CD4-positive, alpha-beta T cell treated with Interleukin-17A for 4 hours (primary cell): ENCODE measurements around the gene NHSL1.

Experiments
- DNase-seq: peaks from one replicate; pipeline ENCODE4 v3.0.0-alpha.2; 2020; ENCODE audit warnings: mixed read lengths

Gene NHSL1

DNA sequence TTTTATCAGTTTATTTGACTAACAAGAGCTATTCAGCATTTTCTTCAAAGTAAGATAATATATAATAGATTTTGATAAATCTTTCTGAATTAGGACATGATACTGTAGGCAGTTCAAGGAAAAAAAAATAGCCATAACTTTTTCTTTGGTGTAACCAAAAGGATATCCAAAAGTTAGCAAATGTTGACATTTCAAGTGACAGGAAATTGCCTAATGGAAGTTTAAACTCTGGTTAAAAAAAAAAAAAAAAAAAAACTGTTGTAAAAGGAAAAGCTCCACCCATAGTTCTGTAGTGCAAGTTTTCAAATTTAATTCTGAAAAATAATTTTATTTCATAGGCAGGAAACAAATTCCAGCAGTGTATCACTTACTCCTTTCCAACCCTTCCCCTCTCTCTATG, 76.4 kb downstream of the NHSL1 start:
- no peak for DNase-seq

GRCh38 chr6:138421608-138422007, 77.7 kb downstream of the NHSL1 start:
- no peak for DNase-seq

GRCh38 chr6:138421089-138421488, 78.2 kb downstream of the NHSL1 start:
- DNase-seq = no peak

- no peak for DNase-seq
Observed at GRCh38 chr6:138420356-138420755, 78.9 kb downstream of the NHSL1 start.

DNA sequence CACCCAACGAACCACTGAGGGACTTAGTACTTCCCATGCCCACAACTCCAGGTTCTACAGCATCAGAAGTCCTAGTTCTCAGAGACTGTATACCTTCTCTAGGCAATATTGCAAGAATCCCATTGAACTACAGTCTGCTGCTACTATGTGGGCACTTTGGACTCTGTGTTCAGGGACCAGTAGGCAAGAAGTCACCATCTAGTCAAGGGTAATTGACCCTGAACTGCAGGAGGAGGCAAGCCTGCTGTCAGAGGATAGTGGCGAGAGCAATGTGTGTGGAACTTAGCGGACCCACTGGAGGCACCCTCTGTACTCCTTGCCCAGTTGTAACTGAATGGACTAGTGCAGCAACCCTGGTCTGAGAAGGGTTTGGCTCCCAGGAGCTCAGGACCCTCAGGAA, 79.5 kb downstream of the NHSL1 start:
- DNase-seq = no peak

DNA sequence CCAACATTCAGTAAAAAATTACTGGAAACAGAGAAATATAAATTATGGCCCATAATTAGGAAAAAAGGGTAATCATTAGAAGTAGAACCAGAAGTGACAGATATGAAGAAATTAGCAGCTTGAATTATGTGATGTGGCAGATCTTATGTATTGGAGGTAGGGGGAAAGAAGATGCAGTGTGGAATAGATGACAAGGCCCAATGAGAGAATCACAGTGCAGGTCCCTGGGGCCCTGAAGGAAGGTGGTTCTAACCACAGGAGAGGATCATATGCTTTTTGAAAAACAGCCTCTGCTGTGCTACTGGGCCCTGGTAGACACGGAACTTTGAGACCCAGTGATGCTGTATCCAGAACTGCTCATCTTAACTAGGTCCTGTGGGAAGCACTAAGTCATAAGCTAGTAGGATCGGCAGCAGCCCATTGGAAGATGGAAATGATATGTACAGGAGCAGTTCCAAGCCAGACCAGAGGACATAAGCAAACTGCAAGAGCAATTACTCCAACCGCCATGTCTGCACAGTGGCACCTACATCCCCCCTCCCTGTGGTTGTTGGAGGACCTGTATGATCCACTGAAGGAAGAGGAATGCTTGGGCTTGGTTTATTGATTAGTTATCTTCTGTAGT, 81.1 kb downstream of the NHSL1 start:
- DNase-seq = no peak

GRCh38 chr6:138417493-138418117, 81.7 kb downstream of the NHSL1 start:
- no peak for DNase-seq

GRCh38 chr6:138416206-138416605, 83.1 kb downstream of the NHSL1 start:
- DNase-seq = no peak

DNA sequence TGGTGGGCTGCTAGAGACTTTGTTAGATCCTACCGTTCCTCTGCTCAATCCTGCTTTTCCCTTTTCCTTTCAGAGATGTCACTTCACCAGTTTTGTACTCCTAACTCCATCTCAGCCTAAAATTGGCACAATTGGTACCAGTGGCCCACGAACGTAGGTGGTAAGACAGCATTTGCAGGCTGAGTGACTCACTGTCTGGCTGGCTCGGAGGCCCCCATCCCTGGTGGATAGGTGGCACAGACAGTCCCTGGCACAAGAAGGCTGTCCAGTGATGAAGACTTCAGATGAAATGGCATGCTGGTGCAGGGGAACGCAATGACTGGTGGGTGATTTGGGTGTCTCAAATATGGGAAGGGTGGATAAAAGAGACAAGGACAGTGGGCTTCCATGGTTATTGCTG, 84.2 kb downstream of the NHSL1 start:
- no peak for DNase-seq

GRCh38 chr6:138410972-138411880, 88.1 kb downstream of the NHSL1 start:
- DNase-seq = no peak

- no peak for DNase-seq
Observed at GRCh38 chr6:138410048-138410735, 89.1 kb downstream of the NHSL1 start.

DNA sequence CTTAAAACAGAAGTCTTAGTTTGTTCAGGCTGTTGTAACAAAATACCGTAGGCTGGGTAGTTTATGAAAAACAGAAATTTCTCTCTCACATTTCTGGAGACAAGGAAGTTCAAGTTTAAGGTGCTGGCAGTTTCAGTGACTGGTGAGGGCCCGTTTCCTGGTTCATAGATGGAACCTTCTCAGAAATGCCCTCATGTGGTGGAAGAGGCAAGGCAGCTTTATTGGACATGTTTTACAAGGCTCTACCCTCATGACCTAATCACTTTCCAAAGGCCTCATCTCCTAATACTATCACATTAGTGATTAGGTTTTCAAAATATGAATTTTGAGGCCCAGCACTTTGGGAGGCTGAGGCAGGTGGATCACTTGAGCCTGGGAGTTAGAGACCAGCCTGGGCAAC, 92.9 kb downstream of the NHSL1 start:
- no peak for DNase-seq

DNA sequence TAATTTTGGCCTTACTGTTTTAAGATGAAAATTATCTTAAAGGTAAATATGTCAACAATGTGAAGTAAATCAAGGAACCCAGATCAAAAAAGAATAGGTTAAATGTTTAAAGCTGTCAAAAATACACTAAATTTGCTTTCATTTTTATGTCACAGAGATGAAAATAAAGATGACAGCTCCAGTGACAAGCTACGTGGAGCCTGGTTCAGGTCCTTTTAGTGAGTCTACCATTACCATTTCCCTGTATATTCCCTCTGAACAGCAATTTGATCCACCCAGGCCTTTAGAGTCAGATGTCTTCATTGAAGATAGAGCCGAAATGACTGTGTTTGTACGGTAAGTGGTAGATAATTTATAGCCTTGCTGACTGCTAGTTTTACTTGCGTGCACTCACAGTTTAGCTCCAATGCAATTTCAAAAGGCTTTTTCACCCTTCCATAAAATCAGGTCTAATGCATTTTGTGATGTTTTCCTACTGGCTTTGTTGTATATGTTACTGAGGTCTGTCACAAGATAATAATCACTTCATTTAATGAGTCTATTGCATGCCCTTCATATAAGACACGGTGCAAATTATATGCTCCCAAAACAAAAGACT, 93.4 kb downstream of the NHSL1 start:
- no peak for DNase-seq

DNA sequence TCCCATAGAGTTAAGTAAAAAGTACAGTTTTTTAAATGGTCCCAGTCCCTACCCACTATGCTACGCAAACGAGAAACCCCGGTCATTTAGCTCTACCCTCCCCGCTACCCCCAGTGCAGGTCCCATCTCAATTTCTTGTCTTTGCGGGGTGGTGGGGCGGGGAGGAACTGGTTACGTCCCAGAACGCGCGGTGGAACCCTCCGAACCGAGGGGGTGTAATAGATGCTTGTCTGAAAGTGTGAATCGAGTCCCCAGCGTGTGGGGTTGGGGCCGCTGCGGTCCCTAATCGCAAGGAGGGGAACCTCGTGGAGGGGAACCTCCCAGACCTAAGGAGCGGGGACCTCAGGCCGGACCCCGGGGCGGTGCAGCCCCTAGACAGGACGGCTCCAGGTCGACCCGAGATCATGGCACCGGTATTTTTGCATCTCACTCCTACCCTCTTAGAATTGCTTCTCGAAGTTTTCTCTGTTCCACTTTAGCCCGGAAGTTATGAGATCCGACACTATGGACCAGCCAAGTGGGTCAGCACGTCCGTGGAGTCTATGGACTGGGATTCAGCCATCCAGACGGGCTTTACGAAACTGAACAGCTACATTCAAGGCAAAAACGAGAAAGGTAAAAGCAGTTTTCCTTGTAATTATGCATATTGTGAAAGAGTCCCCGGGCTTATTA, 94.5 kb downstream of the NHSL1 start:
- peak; percentile 53 for DNase-seq

DNA sequence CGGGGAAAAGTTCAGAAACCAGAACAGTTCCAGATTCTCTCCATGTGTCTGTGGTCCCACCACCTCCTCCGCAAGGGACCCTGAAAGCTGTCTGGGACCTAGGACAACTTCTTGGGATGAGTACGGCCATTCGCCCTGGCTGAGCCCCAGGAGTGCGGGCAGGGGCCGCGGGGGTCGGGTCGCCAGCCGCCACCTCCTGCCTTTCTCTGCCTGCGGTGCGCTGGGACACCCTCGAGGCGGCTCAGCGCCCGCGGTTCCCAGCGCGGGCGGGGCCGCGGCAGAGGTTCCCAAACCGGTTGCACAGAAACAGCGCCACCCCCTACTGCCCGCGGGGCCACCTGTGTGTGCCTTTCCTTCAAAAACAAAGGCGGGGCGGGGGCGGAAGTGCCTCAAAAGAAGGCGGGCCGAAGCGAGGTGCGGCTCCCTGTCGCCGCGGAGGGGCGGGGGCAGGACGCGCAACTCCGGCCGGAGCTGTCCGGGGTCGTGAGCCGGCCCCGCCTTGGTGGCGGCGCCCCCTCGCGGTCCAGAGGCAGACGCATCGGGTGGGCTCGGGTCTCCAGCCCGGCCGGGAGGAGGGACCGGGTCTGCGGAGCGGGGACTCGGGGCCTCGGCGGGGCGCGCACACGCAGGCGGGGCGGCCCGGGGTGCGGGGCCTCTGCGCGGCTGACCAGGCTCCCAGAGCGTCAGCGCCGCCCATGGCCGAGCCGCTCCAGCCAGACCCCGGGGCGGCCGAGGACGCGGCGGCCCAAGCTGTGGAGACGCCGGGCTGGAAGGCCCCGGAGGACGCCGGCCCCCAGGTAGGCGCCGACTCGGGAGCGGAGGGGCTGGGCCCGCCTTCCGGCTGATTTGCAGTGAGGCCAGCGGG, 95.3 kb downstream of the NHSL1 start, which contains the start of gene HEBP2:
Gene HEBP2, plus strand, starts transcription at position 423 of the 865 bp plus-strand sequence. Its CDS starts 273 bp downstream, at position 696.
- DNase-seq = peak; percentile 96

DNA sequence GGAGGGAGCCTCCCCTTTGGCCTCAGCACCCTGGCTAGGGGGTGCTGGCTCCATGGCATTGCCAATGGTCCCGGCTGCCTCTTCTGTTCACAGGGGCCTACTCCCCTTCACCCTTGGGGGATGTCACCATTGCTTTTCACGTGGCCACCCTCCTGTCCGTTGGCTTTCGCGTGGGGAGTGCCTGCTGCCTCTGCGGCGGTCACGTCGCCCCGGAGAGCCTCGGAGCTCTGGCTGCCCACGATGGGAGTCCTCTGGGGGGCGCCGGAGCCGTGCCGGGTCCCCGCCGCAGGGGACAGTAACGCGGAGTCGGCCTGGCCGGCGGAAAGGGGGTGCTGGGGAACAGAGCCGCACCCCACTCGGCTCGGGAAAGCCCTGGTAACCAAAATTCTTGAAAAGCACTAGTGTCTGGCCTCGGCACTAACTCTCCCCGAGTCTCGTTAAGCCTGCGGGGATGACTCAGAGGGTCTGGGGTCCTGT, 95.9 kb downstream of the NHSL1 start:
- peak; percentile 46 for DNase-seq

DNA sequence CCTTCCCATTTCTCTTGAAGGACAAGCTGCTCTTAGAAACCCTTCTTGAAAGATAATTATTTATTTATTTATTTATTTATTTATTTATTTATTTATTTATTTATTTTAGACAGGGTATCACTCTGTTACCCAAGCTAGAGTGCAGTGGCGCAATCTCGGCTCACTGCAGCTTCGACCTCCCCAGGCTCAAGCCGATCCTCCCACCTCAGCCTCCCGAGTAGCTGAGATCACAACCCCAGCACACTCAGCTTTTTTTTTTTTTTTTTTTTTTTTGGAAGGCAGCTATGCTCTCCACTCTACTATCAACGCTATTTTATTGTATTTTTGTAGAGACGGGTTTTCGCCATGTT, 96.5 kb downstream of the NHSL1 start:
- DNase-seq = no peak

GRCh38 chr6:138401960-138402837, 97.1 kb downstream of the NHSL1 start:
- no peak for DNase-seq

GRCh38 chr6:138400326-138400725, 99.0 kb downstream of the NHSL1 start:
- no peak for DNase-seq
